ENCODE data around the gene ABHD4.

The ABHD4 gene

GRCh38 chr14:22648506-22648905, 50.4 kb downstream of the ABHD4 start:
- H3K4me1 ChIP-seq (ENCODE audit: control insufficient read depth, insufficient read depth, low read length) = no peaks in the 10 kb centered on the region
- no peak overlapping the region for H3K9ac ChIP-seq (ENCODE audit: low read length)
- H3K4me3 ChIP-seq (ENCODE audit: low read length) = no peak overlapping the region
- no peak overlapping the region for H3K27ac ChIP-seq (ENCODE audit: low read depth, low read length)
- no peaks in the 10 kb centered on the region for H3K27me3 ChIP-seq (ENCODE audit: control insufficient read depth, insufficient read depth, low read length)
- no peaks in the 10 kb centered on the region for H3K36me3 ChIP-seq (ENCODE audit: control insufficient read depth, insufficient read depth, low read length)

- Histone ChIP-seq H3K4me3 (ENCODE audit: low read length) (no peak overlapping the region), H3K4me1 (ENCODE audit: control insufficient read depth, insufficient read depth, low read length) (no peaks in the 10 kb centered on the region), H3K9ac (ENCODE audit: low read length) (no peak overlapping the region), H3K36me3 (ENCODE audit: control insufficient read depth, insufficient read depth, low read length) (no peaks in the 10 kb centered on the region), H3K27me3 (ENCODE audit: control insufficient read depth, insufficient read depth, low read length) (no peaks in the 10 kb centered on the region), H3K27ac (ENCODE audit: low read depth, low read length) (no peak overlapping the region)
Observed at GRCh38 chr14:22650046-22650739, 52.1 kb downstream of the ABHD4 start.

- Histone ChIP-seq H3K36me3 (ENCODE audit: control insufficient read depth, insufficient read depth, low read length) (no peaks in the 10 kb centered on the region), H3K9ac (ENCODE audit: low read length) (no peak overlapping the region), H3K4me3 (ENCODE audit: low read length) (no peak overlapping the region), H3K4me1 (ENCODE audit: control insufficient read depth, insufficient read depth, low read length) (no peaks in the 10 kb centered on the region), H3K27ac (ENCODE audit: low read depth, low read length) (no peak overlapping the region), H3K27me3 (ENCODE audit: control insufficient read depth, insufficient read depth, low read length) (no peaks in the 10 kb centered on the region)
Observed at GRCh38 chr14:22650960-22651521, 52.9 kb downstream of the ABHD4 start.

- Histone ChIP-seq H3K27me3 (ENCODE audit: control insufficient read depth, insufficient read depth, low read length) (no peaks in the 10 kb centered on the region), H3K4me3 (ENCODE audit: low read length) (no peak overlapping the region), H3K36me3 (ENCODE audit: control insufficient read depth, insufficient read depth, low read length) (no peaks in the 10 kb centered on the region), H3K4me1 (ENCODE audit: control insufficient read depth, insufficient read depth, low read length) (no peaks in the 10 kb centered on the region), H3K27ac (ENCODE audit: low read depth, low read length) (no peak overlapping the region), H3K9ac (ENCODE audit: low read length) (no peak overlapping the region)
Observed at GRCh38 chr14:22651586-22651985, 53.5 kb downstream of the ABHD4 start.

- Histone ChIP-seq H3K4me3 (ENCODE audit: low read length) (no peak overlapping the region), H3K27me3 (ENCODE audit: control insufficient read depth, insufficient read depth, low read length) (no peaks in the 10 kb centered on the region), H3K9ac (ENCODE audit: low read length) (no peak overlapping the region)
Observed at GRCh38 chr14:22653012-22653621, 55.0 kb downstream of the ABHD4 start.

GRCh38 chr14:22656226-22656625, 58.1 kb downstream of the ABHD4 start:
- no peak overlapping the region for H3K9ac ChIP-seq (ENCODE audit: low read length)
- no peaks in the 10 kb centered on the region for H3K4me1 ChIP-seq (ENCODE audit: control insufficient read depth, insufficient read depth, low read length)
- H3K27me3 ChIP-seq (ENCODE audit: control insufficient read depth, insufficient read depth, low read length) = no peaks in the 10 kb centered on the region
- no peak overlapping the region for H3K27ac ChIP-seq (ENCODE audit: low read depth, low read length)
- H3K4me3 ChIP-seq (ENCODE audit: low read length) = no peak overlapping the region
- no peaks in the 10 kb centered on the region for H3K36me3 ChIP-seq (ENCODE audit: control insufficient read depth, insufficient read depth, low read length)

More at GRCh38 chr14:22653012-22653621, 55.0 kb downstream of the ABHD4 start:
- Histone ChIP-seq H3K27ac (ENCODE audit: low read depth, low read length) (no peak overlapping the region), H3K36me3 (ENCODE audit: control insufficient read depth, insufficient read depth, low read length) (no peaks in the 10 kb centered on the region), H3K4me1 (ENCODE audit: control insufficient read depth, insufficient read depth, low read length) (no peaks in the 10 kb centered on the region)

GRCh38 chr14:22656945-22657731, 59.0 kb downstream of the ABHD4 start:
- Histone ChIP-seq H3K4me1 (ENCODE audit: control insufficient read depth, insufficient read depth, low read length) (no peaks in the 10 kb centered on the region), H3K4me3 (ENCODE audit: low read length) (no peak overlapping the region), H3K27me3 (ENCODE audit: control insufficient read depth, insufficient read depth, low read length) (no peaks in the 10 kb centered on the region), H3K9ac (ENCODE audit: low read length) (no peak overlapping the region), H3K36me3 (ENCODE audit: control insufficient read depth, insufficient read depth, low read length) (no peaks in the 10 kb centered on the region), H3K27ac (ENCODE audit: low read depth, low read length) (no peak overlapping the region)

- no peak overlapping the region for H3K27ac ChIP-seq (ENCODE audit: low read depth, low read length)
- no peaks in the 10 kb centered on the region for H3K27me3 ChIP-seq (ENCODE audit: control insufficient read depth, insufficient read depth, low read length)
- no peaks in the 10 kb centered on the region for H3K36me3 ChIP-seq (ENCODE audit: control insufficient read depth, insufficient read depth, low read length)
- H3K4me3 ChIP-seq (ENCODE audit: low read length) = no peak overlapping the region
- no peaks in the 10 kb centered on the region for H3K4me1 ChIP-seq (ENCODE audit: control insufficient read depth, insufficient read depth, low read length)
- no peak overlapping the region for H3K9ac ChIP-seq (ENCODE audit: low read length)
Observed at GRCh38 chr14:22657861-22658260, 59.8 kb downstream of the ABHD4 start.

- no peaks in the 10 kb centered on the region for H3K4me1 ChIP-seq (ENCODE audit: control insufficient read depth, insufficient read depth, low read length)
- H3K36me3 ChIP-seq (ENCODE audit: control insufficient read depth, insufficient read depth, low read length) = no peaks in the 10 kb centered on the region
Observed at GRCh38 chr14:22658946-22659345, 60.8 kb downstream of the ABHD4 start.

GRCh38 chr14:22660654-22661053, 62.6 kb downstream of the ABHD4 start:
- Histone ChIP-seq H3K9ac (ENCODE audit: low read length) (no peak overlapping the region), H3K4me1 (ENCODE audit: control insufficient read depth, insufficient read depth, low read length) (no peaks in the 10 kb centered on the region), H3K27me3 (ENCODE audit: control insufficient read depth, insufficient read depth, low read length) (no peaks in the 10 kb centered on the region), H3K36me3 (ENCODE audit: control insufficient read depth, insufficient read depth, low read length) (no peaks in the 10 kb centered on the region), H3K4me3 (ENCODE audit: low read length) (no peak overlapping the region), H3K27ac (ENCODE audit: low read depth, low read length) (no peak overlapping the region)

More at GRCh38 chr14:22658946-22659345, 60.8 kb downstream of the ABHD4 start:
- no peaks in the 10 kb centered on the region for H3K27me3 ChIP-seq (ENCODE audit: control insufficient read depth, insufficient read depth, low read length)
- no peak overlapping the region for H3K4me3 ChIP-seq (ENCODE audit: low read length)
- no peak overlapping the region for H3K27ac ChIP-seq (ENCODE audit: low read depth, low read length)
- no peak overlapping the region for H3K9ac ChIP-seq (ENCODE audit: low read length)
